HepG2 (cell line): ENCODE data around the gene MNAT1. TPM values are rescaled to one million over a fixed set of nuclear protein-coding genes. Genes with fewer than 3 reads are reported as not detected.

Source experiments
- CCDC6 ChIP-seq: sonication (generic); formaldehyde crosslinking; IDR thresholded peaks from 2 replicates; pipeline ENCODE4 v1.8.1; 2022; ENCODE audit warnings: mild to moderate bottlenecking, missing genetic modification reagents, moderate library complexity
- CREB3 ChIP-seq: sonication (generic); formaldehyde crosslinking; IDR thresholded peaks from 2 replicates; pipeline ENCODE4 v1.5.0; 2020; ENCODE audit warnings: missing genetic modification reagents
- EEA1 ChIP-seq: sonication (generic); formaldehyde crosslinking; IDR thresholded peaks from 2 replicates; pipeline ENCODE4 v1.5.1; 2020; ENCODE audit warnings: mild to moderate bottlenecking, missing genetic modification reagents, borderline replicate concordance
- HDAC2 ChIP-seq: sonication (generic); formaldehyde crosslinking; IDR thresholded peaks from 2 replicates; pipeline ENCODE4 v1.4.0; 2020; ENCODE audit warnings: missing genetic modification reagents
- HMG20B ChIP-seq: conservative IDR thresholded peaks from 2 replicates; pipeline ENCODE4 v1.6.1; 2016; ENCODE audit warnings: missing genetic modification reagents, missing compliant biosample characterization
- HNRNPLL ChIP-seq: fragments of 200-400 bp; formaldehyde crosslinking; IDR thresholded peaks from 2 replicates; pipeline ENCODE4 v1.6.1; 2017; ENCODE audit warnings: mild to moderate bottlenecking, low read depth, low read length; ENCODE audit not compliant: poor library complexity, severe bottlenecking
- JDP2 ChIP-seq: sonication (generic); formaldehyde crosslinking; IDR thresholded peaks from 2 replicates; pipeline ENCODE4 v1.8.1; 2022; ENCODE audit warnings: missing genetic modification reagents, borderline replicate concordance
- KAT8 ChIP-seq: IDR thresholded peaks from 2 replicates; pipeline ENCODE4 v1.6.1; 2016; ENCODE audit warnings: missing genetic modification reagents, missing compliant biosample characterization
- KLF9 ChIP-seq: IDR thresholded peaks from 2 replicates; pipeline ENCODE4 v1.6.1; 2016; ENCODE audit warnings: low read depth
- KMT2B ChIP-seq: IDR thresholded peaks from 2 replicates; pipeline ENCODE4 v1.6.1; 2016; ENCODE audit warnings: missing genetic modification reagents, missing compliant biosample characterization
- MLLT10 ChIP-seq: sonication (generic); formaldehyde crosslinking; IDR thresholded peaks from 2 replicates; pipeline ENCODE4 v1.4.0; 2020; ENCODE audit warnings: missing genetic modification reagents
- NPAS2 ChIP-seq: sonication (generic); formaldehyde crosslinking; IDR thresholded peaks from 2 replicates; pipeline ENCODE4 v1.8.0; 2022; ENCODE audit warnings: mild to moderate bottlenecking, missing genetic modification reagents, borderline replicate concordance
- RELA ChIP-seq: sonication (generic); formaldehyde crosslinking; IDR thresholded peaks from 2 replicates; pipeline ENCODE4 v1.4.0; 2020; ENCODE audit warnings: missing genetic modification reagents
- SNAI1 ChIP-seq: sonication (generic); formaldehyde crosslinking; IDR thresholded peaks from 2 replicates; pipeline ENCODE4 v1.5.0; 2020; ENCODE audit warnings: mild to moderate bottlenecking, missing genetic modification reagents, borderline replicate concordance
- SUZ12 ChIP-seq: fragments of 150-350 bp; IDR thresholded peaks from 2 replicates; pipeline ENCODE4 v1.6.1; 2014; ENCODE audit warnings: low read depth, low read length
- TARDBP ChIP-seq: sonication (generic); formaldehyde crosslinking; IDR thresholded peaks from 2 replicates; pipeline ENCODE4 v1.8.0; 2022; ENCODE audit warnings: mild to moderate bottlenecking, missing genetic modification reagents
- THRA ChIP-seq: sonication (generic); formaldehyde crosslinking; IDR thresholded peaks from 2 replicates; pipeline ENCODE4 v1.4.0; 2020; ENCODE audit warnings: missing genetic modification reagents, borderline replicate concordance
- TOPORS ChIP-seq: sonication (generic); formaldehyde crosslinking; IDR thresholded peaks from 2 replicates; pipeline ENCODE4 v1.8.0; 2023; ENCODE audit warnings: mild to moderate bottlenecking, missing genetic modification reagents
- ZBTB39 ChIP-seq: sonication (generic); formaldehyde crosslinking; IDR thresholded peaks from 2 replicates; pipeline ENCODE4 v1.5.0; 2020; ENCODE audit warnings: missing genetic modification reagents
- ZC3H13 ChIP-seq: sonication (generic); formaldehyde crosslinking; IDR thresholded peaks from 2 replicates; pipeline ENCODE4 v1.8.1; 2023; ENCODE audit warnings: mild to moderate bottlenecking, missing genetic modification reagents, moderate library complexity
- ZMYM4 ChIP-seq: sonication (generic); formaldehyde crosslinking; IDR thresholded peaks from 2 replicates; pipeline ENCODE4 v1.8.1; 2023; ENCODE audit warnings: mild to moderate bottlenecking, missing genetic modification reagents
- ZNF160 ChIP-seq: sonication (generic); formaldehyde crosslinking; IDR thresholded peaks from 2 replicates; pipeline ENCODE4 v1.8.0; 2022; ENCODE audit warnings: mild to moderate bottlenecking, inconsistent platforms, missing genetic modification reagents
- ZNF292 ChIP-seq: sonication (generic); formaldehyde crosslinking; IDR thresholded peaks from 2 replicates; pipeline ENCODE4 v1.8.1; 2022; ENCODE audit warnings: mild to moderate bottlenecking, low read depth, missing genetic modification reagents, borderline replicate concordance
- ZNF569 ChIP-seq: sonication (generic); formaldehyde crosslinking; IDR thresholded peaks from 2 replicates; pipeline ENCODE4 v1.5.0; 2020; ENCODE audit warnings: mild to moderate bottlenecking, missing genetic modification reagents, moderate library complexity, borderline replicate concordance
- ZNF784 ChIP-seq: sonication (generic); formaldehyde crosslinking; IDR thresholded peaks from 2 replicates; pipeline ENCODE4 v1.5.1; 2020; ENCODE audit warnings: missing genetic modification reagents, mild to moderate bottlenecking, borderline replicate concordance
- ZNF83 ChIP-seq: sonication (generic); formaldehyde crosslinking; IDR thresholded peaks from 2 replicates; pipeline ENCODE4 v1.4.0; 2020; ENCODE audit warnings: missing genetic modification reagents, mild to moderate bottlenecking, borderline replicate concordance
- ZSCAN9 ChIP-seq: IDR thresholded peaks from 2 replicates; pipeline ENCODE4 v1.6.1; 2016; ENCODE audit warnings: borderline replicate concordance
- polyA plus RNA-seq, 8 experiments: library from polyadenylated mRNA; depleted of rRNA in 3 of 8; stranded (reverse) in 7 of 8; unstranded in 1 of 8; fragments of >200 nt; fragmentation: Illumina TruSeq in 4 of 8; extraction: Trizol in 4 of 8; gene quantifications; 2 replicates each; pipeline versions ENCODE4 v1.2.1 to v1.2.3, GENCODE V29; 2011 to 2016; ENCODE audit warnings: low read depth in 4 of 8, missing spikeins in 1 of 8, mixed read lengths in 1 of 8; ENCODE audit not compliant: insufficient read depth in 1 of 8
- total RNA-seq, 5 experiments: library from RNA; depleted of rRNA; stranded (reverse); fragments of >200 nt; fragmentation: Illumina TruSeq; extraction: Trizol; gene quantifications; 2 replicates each; pipeline ENCODE4 v1.2.3, GENCODE V29; 2016; ENCODE audit warnings: low read depth in 1 of 5

Gene MNAT1
- total and polyA plus RNA-seq, 2 of the 13 experiments (the other 11 are each of a cell fraction or from before 2014, with no cell fraction given), result 49.2 to 94.8 TPM

- TF ChIP-seq ZNF569 (CRISPR knock-in tag) (no peak), ZSCAN9 (no peak), KLF9 (no peak), HMG20B (CRISPR knock-in tag) (no peak), RELA (CRISPR knock-in tag) (no peak), TARDBP (CRISPR knock-in tag) (0 out of 2 replicates have a peak, but pooled peaks have one; percentile 37), ZBTB39 (CRISPR knock-in tag) (no peak), ZNF292 (CRISPR knock-in tag) (no peak), ZNF160 (no peak), SUZ12 (no peak), EEA1 (no peak), CREB3 (CRISPR knock-in tag) (no peak), THRA (CRISPR knock-in tag) (no peak), NPAS2 (CRISPR knock-in tag) (no peak), SNAI1 (CRISPR knock-in tag) (no peak), KMT2B (CRISPR knock-in tag) (no peak), HDAC2 (CRISPR knock-in tag) (no peak), KAT8 (CRISPR knock-in tag) (no peak), ZC3H13 (CRISPR knock-in tag) (no peak), CCDC6 (CRISPR knock-in tag) (peak; percentile 26; the same call in 1 of the 2 replicates), ZMYM4 (CRISPR knock-in tag) (no peak), ZNF784 (CRISPR knock-in tag) (no peak), MLLT10 (CRISPR knock-in tag) (no peak), JDP2 (CRISPR knock-in tag) (no peak), HNRNPLL (no peak), TOPORS (CRISPR knock-in tag) (no peak), ZNF83 (CRISPR knock-in tag) (no peak)
Observed at GRCh38 chr14:60981633-60982455, 247.3 kb downstream of the MNAT1 start (continued).
